ENCODE measurements around the gene LINC00237.

LINC00237 gene

GRCh38 chr20:21047981-21048380 is 58.2 kb downstream of the LINC00237 start:
- DNase-seq (ENCODE audit: insufficient read length, low spot score) (no peak), FAIRE-seq (no peak)
- no peak for TF ChIP-seq CTCF (IDR thresholded peaks at IDR 0.05; ENCODE audit: insufficient read depth, missing control alignments)

DNA sequence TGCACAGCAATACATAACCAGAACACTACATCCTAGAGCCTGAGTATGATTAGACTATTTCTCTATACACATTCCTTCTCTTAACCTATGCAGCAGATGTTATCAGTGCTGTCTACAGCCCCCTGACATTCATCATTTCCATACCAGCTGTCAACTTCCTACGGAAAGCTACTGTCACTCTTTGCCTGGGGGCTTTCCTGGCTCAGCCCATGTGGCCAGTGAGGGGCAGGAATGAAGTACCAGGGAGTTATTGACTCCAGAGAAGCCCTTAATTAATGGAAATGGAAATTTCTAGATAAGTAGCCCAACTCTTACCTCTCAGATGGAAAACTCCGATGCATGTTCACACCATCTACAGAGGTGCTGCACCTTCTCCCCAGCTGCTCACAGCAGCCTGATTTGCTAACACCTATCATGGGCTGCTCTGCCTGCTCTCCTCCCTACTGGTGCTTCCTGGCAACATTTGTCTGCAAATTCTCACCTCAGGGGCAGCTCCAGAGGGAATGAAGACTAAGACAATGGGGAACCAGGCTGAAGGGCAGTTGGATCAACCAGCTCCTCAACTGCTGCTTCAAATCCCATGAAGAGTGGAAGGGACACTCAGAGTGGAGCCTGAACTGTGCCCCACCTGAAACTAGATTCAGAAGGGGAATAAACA is 59.6 kb downstream of the LINC00237 start:
- FAIRE-seq (no peak), DNase-seq (ENCODE audit: insufficient read length, low spot score) (no peak)
- TF ChIP-seq CTCF (IDR thresholded peaks at IDR 0.05; ENCODE audit: insufficient read depth, missing control alignments) = no peak

Measured in D721Med (cell line).